Measurements from ENCODE around the gene BLVRA. TPM values are rescaled to one million over a fixed set of nuclear protein-coding genes. Genes with fewer than 3 reads are reported as not detected.
"Not testable (repeated sequence)": the region's sequence is repeated elsewhere in the genome, so short reads cannot be mapped to it uniquely, and the experiment has no call there.

The BLVRA gene
- total and polyA plus RNA-seq, 10 of the 15 experiments (the other 5 are each of a cell fraction or from before 2014, with no cell fraction given) = 63.3 to 198 (median 102) TPM

DNA sequence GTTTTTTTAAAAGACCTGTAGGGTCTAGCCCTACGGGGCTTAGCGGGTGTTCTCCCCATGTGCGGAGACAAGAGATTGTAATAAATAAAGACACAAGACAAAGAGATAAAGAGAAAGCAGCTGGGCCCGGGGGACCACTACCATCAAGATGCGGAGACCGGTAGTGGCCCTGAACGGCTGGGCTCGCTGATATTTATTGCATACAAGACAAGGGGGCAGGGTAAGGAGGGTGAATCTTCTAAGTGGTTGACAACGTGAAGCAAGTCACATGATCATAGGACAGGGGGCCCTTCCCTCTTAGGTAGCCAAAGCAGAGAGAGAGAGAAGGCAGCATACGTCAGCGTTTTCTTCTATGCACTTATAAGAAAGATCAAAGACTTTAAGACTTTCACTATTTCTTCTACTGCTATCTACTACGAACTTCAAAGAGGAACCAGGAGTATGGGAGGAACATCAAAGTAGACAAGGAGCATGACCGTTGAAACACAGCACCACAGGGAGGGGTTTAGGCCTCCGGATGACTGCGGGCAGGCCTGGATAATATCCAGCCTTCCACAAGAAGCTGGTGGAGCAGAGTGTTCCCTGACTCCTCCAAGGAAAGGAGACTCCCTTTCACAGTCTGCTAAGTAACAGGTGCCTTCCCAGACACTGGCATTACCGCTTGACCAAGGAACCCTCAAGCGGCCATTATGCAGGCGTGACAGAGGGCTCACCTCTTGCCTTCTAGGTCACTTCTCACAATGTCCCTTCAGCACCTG is 23.7 kb upstream of the BLVRA start:
- WGBS (ENCODE audit: insufficient coverage, insufficient replicate concordance, low lambda C conversion rate, missing lambda C conversion rate) = 31% methylated on average over 18 of the region's 18 CpGs
- in situ Hi-C loops (cut with MboI); FAIRE-seq; H4K20me1 ChIP-seq (ENCODE audit: control insufficient read depth, insufficient read depth); H3K27me3 ChIP-seq (replicated peaks in 1 of 2; ENCODE audit: control insufficient read depth in 2 of 2, insufficient read depth in 2 of 2, low read length in 1 of 2); BruUV-seq (replicated peaks); H3K9ac ChIP-seq (ENCODE audit: control insufficient read depth, insufficient read depth, low read length); H3K79me2 ChIP-seq (ENCODE audit: control insufficient read depth, insufficient read depth, low read length); H2AFZ ChIP-seq (ENCODE audit: control insufficient read depth, low read depth, low read length); DNase-seq (ENCODE audit: low read depth, low spot score); H3K9me3 ChIP-seq (replicated peaks; ENCODE audit: control insufficient read depth, insufficient read depth, low read length); H3K36me3 ChIP-seq (ENCODE audit: control insufficient read depth in 2 of 2, insufficient read depth in 2 of 2, low read length in 1 of 2); intact Hi-C loops (cut with micrococcal nuclease; ENCODE audit: unreplicated experiment): not testable (repeated sequence)
- 0 out of 2 replicates have a peak overlapping the region, but pooled peaks have one; percentile 26 for H3K4me3 ChIP-seq
- ChIA-PET CTCF (interaction anchor here (0.6 to 5.5 kb wide), 16 partner anchors 13 to 658 kb away, joined by 3 to 30 read pairs (median 3); partner anchors contain the start of genes BLVRA and STK17A), SMC1A (ENCODE audit: uncharacterized antibody, unreplicated experiment) (interaction anchor here (0.7 to 10.6 kb wide), 18 partner anchors 12 to 154 kb away, joined by 3 to 93 read pairs (median 7); partner anchors contain the start of genes BLVRA and STK17A), POLR2A (interaction anchor here (0.6 to 2.9 kb wide), 9 partner anchors 14 to 147 kb away, joined by 3 to 14 read pairs (median 5); partner anchors contain the start of gene BLVRA), RAD21 (ENCODE audit: unreplicated experiment) (interaction anchor here (0.8 to 5.2 kb wide), 17 partner anchors 14 to 152 kb away, joined by 3 to 40 read pairs (median 6); partner anchors contain the start of genes BLVRA and STK17A)
- H3K4me2 ChIP-seq (ENCODE audit: control insufficient read depth, insufficient read depth) = peak overlapping the region; percentile 47
- peak; percentile 5; the same call in 2 of the 3 replicates for ATAC-seq
- peak overlapping the region; percentile 58 for H3K27ac ChIP-seq (ENCODE audit: control insufficient read depth, insufficient read depth)
- H3K4me1 ChIP-seq (ENCODE audit: control insufficient read depth, insufficient read depth, low read length) = peaks cover 31% of the 10 kb centered on the region
- TF ChIP-seq TCF7 (IDR thresholded peaks at IDR 0.05; ENCODE audit: borderline replicate concordance) (peak; percentile 97), SMARCA5 (IDR thresholded peaks at IDR 0.05) (peak; percentile 29; the same call in 1 of the 2 replicates), NFIC (IDR thresholded peaks at IDR 0.05; ENCODE audit: low read depth, low read length) (peak; percentile 43; the same call in 1 of the 2 replicates), MTA2 (IDR thresholded peaks at IDR 0.05; ENCODE audit: low read depth) (peak; percentile 30; the same call in 1 of the 2 replicates), RUNX3 (IDR thresholded peaks at IDR 0.05; ENCODE audit: low read length) (0 out of 2 replicates have a peak, but pooled peaks have one; percentile 26), IKZF2 (IDR thresholded peaks at IDR 0.05) (peak; percentile 45 to 69; a peak in 2 of 4 replicates), NR2F1 (conservative IDR thresholded peaks at IDR 0.05) (0 out of 2 replicates have a peak, but pooled peaks have one; percentile 24), RAD51 (IDR thresholded peaks at IDR 0.05) (peak; percentile 93), BHLHE40 (IDR thresholded peaks at IDR 0.05; ENCODE audit: borderline replicate concordance in 1 of 2, low read depth in 2 of 2, low read length in 1 of 2) (peak in 1 of 2 experiments; percentile 67; a peak in 1 of 4 replicates), ATF7 (IDR thresholded peaks at IDR 0.05; ENCODE audit: low read depth) (peak; percentile 73), CREM (IDR thresholded peaks at IDR 0.05; ENCODE audit: low read depth) (peak; percentile 63; the same call in 1 of the 2 replicates), CREB1 (IDR thresholded peaks at IDR 0.05; ENCODE audit: low read depth) (peak; percentile 42; the same call in 1 of the 2 replicates), RELA (IDR thresholded peaks at IDR 0.05; ENCODE audit: borderline replicate concordance, partially characterized antibody) (peak; percentile 14), SPI1 (IDR thresholded peaks at IDR 0.05; ENCODE audit: borderline replicate concordance, insufficient read depth, low read depth, low read length) (peak; percentile 49), EED (IDR thresholded peaks at IDR 0.05; ENCODE audit: low read depth) (peak; percentile 71), PAX5 (IDR thresholded peaks at IDR 0.05; ENCODE audit: borderline replicate concordance, low read depth, low read length) (peak; percentile 26; the same call in 1 of the 2 replicates)
- TF ChIP-seq, protein P1, sequence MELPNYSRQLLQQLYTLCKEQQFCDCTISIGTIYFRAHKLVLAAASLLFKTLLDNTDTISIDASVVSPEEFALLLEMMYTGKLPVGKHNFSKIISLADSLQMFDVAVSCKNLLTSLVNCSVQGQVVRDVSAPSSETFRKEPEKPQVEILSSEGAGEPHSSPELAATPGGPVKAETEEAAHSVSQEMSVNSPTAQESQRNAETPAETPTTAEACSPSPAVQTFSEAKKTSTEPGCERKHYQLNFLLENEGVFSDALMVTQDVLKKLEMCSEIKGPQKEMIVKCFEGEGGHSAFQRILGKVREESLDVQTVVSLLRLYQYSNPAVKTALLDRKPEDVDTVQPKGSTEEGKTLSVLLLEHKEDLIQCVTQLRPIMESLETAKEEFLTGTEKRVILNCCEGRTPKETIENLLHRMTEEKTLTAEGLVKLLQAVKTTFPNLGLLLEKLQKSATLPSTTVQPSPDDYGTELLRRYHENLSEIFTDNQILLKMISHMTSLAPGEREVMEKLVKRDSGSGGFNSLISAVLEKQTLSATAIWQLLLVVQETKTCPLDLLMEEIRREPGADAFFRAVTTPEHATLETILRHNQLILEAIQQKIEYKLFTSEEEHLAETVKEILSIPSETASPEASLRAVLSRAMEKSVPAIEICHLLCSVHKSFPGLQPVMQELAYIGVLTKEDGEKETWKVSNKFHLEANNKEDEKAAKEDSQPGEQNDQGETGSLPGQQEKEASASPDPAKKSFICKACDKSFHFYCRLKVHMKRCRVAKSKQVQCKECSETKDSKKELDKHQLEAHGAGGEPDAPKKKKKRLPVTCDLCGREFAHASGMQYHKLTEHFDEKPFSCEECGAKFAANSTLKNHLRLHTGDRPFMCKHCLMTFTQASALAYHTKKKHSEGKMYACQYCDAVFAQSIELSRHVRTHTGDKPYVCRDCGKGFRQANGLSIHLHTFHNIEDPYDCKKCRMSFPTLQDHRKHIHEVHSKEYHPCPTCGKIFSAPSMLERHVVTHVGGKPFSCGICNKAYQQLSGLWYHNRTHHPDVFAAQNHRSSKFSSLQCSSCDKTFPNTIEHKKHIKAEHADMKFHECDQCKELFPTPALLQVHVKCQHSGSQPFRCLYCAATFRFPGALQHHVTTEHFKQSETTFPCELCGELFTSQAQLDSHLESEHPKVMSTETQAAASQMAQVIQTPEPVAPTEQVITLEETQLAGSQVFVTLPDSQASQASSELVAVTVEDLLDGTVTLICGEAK (IDR thresholded peaks at IDR 0.05; ENCODE audit: borderline replicate concordance) = peak; percentile 27; the same call in 1 of the 2 replicates
- TF ChIP-seq, protein P2, sequence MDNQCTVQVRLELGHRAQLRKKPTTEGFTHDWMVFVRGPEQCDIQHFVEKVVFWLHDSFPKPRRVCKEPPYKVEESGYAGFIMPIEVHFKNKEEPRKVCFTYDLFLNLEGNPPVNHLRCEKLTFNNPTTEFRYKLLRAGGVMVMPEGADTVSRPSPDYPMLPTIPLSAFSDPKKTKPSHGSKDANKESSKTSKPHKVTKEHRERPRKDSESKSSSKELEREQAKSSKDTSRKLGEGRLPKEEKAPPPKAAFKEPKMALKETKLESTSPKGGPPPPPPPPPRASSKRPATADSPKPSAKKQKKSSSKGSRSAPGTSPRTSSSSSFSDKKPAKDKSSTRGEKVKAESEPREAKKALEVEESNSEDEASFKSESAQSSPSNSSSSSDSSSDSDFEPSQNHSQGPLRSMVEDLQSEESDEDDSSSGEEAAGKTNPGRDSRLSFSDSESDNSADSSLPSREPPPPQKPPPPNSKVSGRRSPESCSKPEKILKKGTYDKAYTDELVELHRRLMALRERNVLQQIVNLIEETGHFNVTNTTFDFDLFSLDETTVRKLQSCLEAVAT (IDR thresholded peaks at IDR 0.05) = peak; percentile 89

All from GM12878 (cell line).